AG04450 (cell line): ENCODE measurements around the gene GJD4. TPM values are rescaled to one million over a fixed set of nuclear protein-coding genes. Genes with fewer than 3 reads are reported as not detected.

Experiments used
- CTCF ChIA-PET: fragments of 300-600, 350-600 bp; formaldehyde crosslinking; extraction: SDS; loops from one replicate; lab custom pipeline; 2022; ENCODE audit warnings: antibody characterized with exemption, inconsistent platforms; lab: Charles Lee
- POLR2A ChIA-PET: fragments of 350-600 bp; formaldehyde crosslinking; extraction: SDS; loops from one replicate; lab custom pipeline; 2021; ENCODE audit warnings: antibody characterized with exemption, inconsistent platforms; lab: Yijun Ruan, JAX
- DNase-seq: peaks from one replicate; pipeline ENCODE4 v3.0.0-alpha.2; 2011; ENCODE audit warnings: low read depth, low spot score
- H3K27ac ChIP-seq: one replicate; pipeline ENCODE4 v1.5.1; 2012; ENCODE audit warnings: low read depth, low read length, control low read depth
- H3K27me3 ChIP-seq: one replicate; pipeline ENCODE4 v1.6.0; 2012; ENCODE audit warnings: low read length; ENCODE audit not compliant: control insufficient read depth, insufficient read depth
- H3K4me3 ChIP-seq: 2 replicates; pipeline ENCODE4 v1.5.1; 2011; ENCODE audit warnings: mild to moderate bottlenecking, low read depth, low read length, control low read depth
- H3K9me3 ChIP-seq: 2 replicates; pipeline ENCODE4 v1.5.1; 2012; ENCODE audit warnings: low read length; ENCODE audit not compliant: control insufficient read depth, insufficient read depth
- CTCF ChIP-seq: IDR thresholded peaks from 2 replicates; pipeline ENCODE4 v1.5.1; 2011; ENCODE audit warnings: low read depth, low read length, control low read depth, inconsistent platforms
- polyA plus RNA-seq: library from polyadenylated mRNA; depleted of rRNA; stranded (reverse); fragments of >200 nt; gene quantifications from 2 replicates; pipeline ENCODE4 v1.2.3, GENCODE V29; 2011

The GJD4 gene
- polyA plus RNA-seq, 1 experiment, result not detected

GRCh38 chr10:35635576-35635975 lies 30.4 kb downstream of the GJD4 start:
- peak; percentile 32 for DNase-seq
- Histone ChIP-seq H3K27ac (no peak overlapping the region), H3K4me3 (no peak overlapping the region), H3K27me3 (no peaks in the 10 kb centered on the region), H3K9me3 (no peaks in the 10 kb centered on the region)
- TF ChIP-seq CTCF, result peak; percentile 94
- ChIA-PET CTCF (interaction anchor here (0.6 to 9.5 kb wide), 47 partner anchors 8 to 1281 kb away, joined by 3 to 215 read pairs (median 4); no protein-coding TSS in a partner anchor), POLR2A (no interaction called here)

- Histone ChIP-seq H3K27me3 (no peaks in the 10 kb centered on the region), H3K9me3 (no peaks in the 10 kb centered on the region), H3K27ac (no peak overlapping the region), H3K4me3 (no peak overlapping the region)
- TF ChIP-seq CTCF, result no peak
- CTCF ChIA-PET, result interaction anchor here (0.9 to 9.5 kb wide), 8 partner anchors 7 to 1244 kb away, joined by 3 to 215 read pairs (median 7); no protein-coding TSS in a partner anchor
- POLR2A ChIA-PET, result no interaction called here
- DNase-seq, result no peak
Measured at GRCh38 chr10:35636956-35637355, 31.8 kb downstream of the GJD4 start.

- H3K27me3 ChIP-seq, result no peaks in the 10 kb centered on the region
- H3K27ac ChIP-seq, result no peak overlapping the region
- POLR2A ChIA-PET, result no interaction called here
- H3K9me3 ChIP-seq, result no peaks in the 10 kb centered on the region; the same call in 1 of the 2 replicates
- no peak for TF ChIP-seq CTCF
- no peak for DNase-seq
- no peak overlapping the region for H3K4me3 ChIP-seq
- CTCF ChIA-PET, result interaction anchor here (0.6 to 9.5 kb wide), 7 partner anchors 74 to 1244 kb away, joined by 3 to 215 read pairs (median 8); no protein-coding TSS in a partner anchor
Measured at GRCh38 chr10:35637462-35637861, 32.3 kb downstream of the GJD4 start.

GRCh38 chr10:35638101-35638500 lies 33.0 kb downstream of the GJD4 start:
- POLR2A ChIA-PET, result no interaction called here
- Histone ChIP-seq H3K9me3 (no peaks in the 10 kb centered on the region; the same call in 1 of the 2 replicates), H3K27me3 (no peaks in the 10 kb centered on the region), H3K4me3 (no peak overlapping the region), H3K27ac (no peak overlapping the region)
- no peak for DNase-seq
- CTCF ChIA-PET, result interaction anchor here (0.5 to 9.5 kb wide), 7 partner anchors 24 to 1243 kb away, joined by 4 to 215 read pairs (median 8); no protein-coding TSS in a partner anchor
- TF ChIP-seq CTCF, result no peak

GRCh38 chr10:35639021-35639727 lies 34.0 kb downstream of the GJD4 start:
- Histone ChIP-seq H3K9me3 (no peaks in the 10 kb centered on the region; the same call in 1 of the 2 replicates), H3K4me3 (peak overlapping the region; percentile 72), H3K27me3 (no peaks in the 10 kb centered on the region), H3K27ac (no peak overlapping the region)
- ChIA-PET CTCF (interaction anchor here (0.6 to 9.5 kb wide), 6 partner anchors 25 to 1244 kb away, joined by 3 to 215 read pairs (median 4); no protein-coding TSS in a partner anchor), POLR2A (no interaction called here)
- TF ChIP-seq CTCF, result no peak
- DNase-seq, result no peak
